GM23338 (cell line): ENCODE measurements around the gene CD177.

Source experiments
- EZH2 ChIP-seq: fragments of 200-600 bp; sonication (generic); IDR thresholded peaks from one replicate; pipeline ENCODE4 v1.8.0; 2017; ENCODE audit warnings: antibody characterized with exemption, mild to moderate bottlenecking, low read depth; ENCODE audit not compliant: unreplicated experiment
- EZH2phosphoT487 ChIP-seq: fragments of 200-600 bp; sonication (generic); IDR thresholded peaks from one replicate; pipeline ENCODE4 v1.8.1; 2018; ENCODE audit warnings: antibody characterized with exemption; ENCODE audit not compliant: unreplicated experiment
- JUNB ChIP-seq: IDR thresholded peaks from one replicate; pipeline ENCODE4 v1.6.1; 2016; ENCODE audit warnings: antibody characterized with exemption; ENCODE audit not compliant: unreplicated experiment
- POLR2AphosphoS5 ChIP-seq: IDR thresholded peaks from 2 replicates; pipeline ENCODE4 v1.6.1; 2016; ENCODE audit warnings: antibody characterized with exemption, low read depth
- REST ChIP-seq: IDR thresholded peaks from one replicate; pipeline ENCODE4 v1.6.1; 2018; ENCODE audit warnings: antibody characterized with exemption; ENCODE audit not compliant: unreplicated experiment
- TF ChIP-seq, protein P1 (sequence below), 2 experiments: fragments of 200-600 bp in 1 of 2; sonication (generic) in 1 of 2; conservative IDR thresholded peaks; 2 replicates each; pipeline versions ENCODE4 v1.5.1 to v1.6.1; 2016 to 2017; ENCODE audit warnings: antibody characterized with exemption in 2 of 2, low read depth in 2 of 2, mild to moderate bottlenecking in 2 of 2, moderate library complexity in 1 of 2

DNA sequence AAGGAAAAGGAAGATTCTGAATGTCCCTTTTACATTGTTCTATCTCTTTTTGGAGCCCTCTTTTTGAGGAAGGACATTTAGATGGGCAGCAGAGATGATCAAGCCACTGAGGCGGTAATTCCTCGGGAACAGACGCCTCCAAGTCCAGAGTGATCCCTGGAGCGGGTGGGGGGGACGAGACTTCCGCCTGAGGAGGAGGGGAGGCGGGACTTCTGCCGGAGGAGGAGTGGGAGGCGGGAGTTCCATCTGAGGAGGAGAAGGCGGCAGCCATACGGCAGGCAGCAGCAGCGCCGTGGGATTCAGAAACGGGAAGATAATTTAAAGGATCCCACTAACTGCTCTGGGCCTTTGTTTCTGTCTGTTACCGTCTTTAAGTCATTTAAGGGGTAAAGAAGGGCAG is 37.6 kb upstream of the CD177 start:
- TF ChIP-seq, protein P1, sequence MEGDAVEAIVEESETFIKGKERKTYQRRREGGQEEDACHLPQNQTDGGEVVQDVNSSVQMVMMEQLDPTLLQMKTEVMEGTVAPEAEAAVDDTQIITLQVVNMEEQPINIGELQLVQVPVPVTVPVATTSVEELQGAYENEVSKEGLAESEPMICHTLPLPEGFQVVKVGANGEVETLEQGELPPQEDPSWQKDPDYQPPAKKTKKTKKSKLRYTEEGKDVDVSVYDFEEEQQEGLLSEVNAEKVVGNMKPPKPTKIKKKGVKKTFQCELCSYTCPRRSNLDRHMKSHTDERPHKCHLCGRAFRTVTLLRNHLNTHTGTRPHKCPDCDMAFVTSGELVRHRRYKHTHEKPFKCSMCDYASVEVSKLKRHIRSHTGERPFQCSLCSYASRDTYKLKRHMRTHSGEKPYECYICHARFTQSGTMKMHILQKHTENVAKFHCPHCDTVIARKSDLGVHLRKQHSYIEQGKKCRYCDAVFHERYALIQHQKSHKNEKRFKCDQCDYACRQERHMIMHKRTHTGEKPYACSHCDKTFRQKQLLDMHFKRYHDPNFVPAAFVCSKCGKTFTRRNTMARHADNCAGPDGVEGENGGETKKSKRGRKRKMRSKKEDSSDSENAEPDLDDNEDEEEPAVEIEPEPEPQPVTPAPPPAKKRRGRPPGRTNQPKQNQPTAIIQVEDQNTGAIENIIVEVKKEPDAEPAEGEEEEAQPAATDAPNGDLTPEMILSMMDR (conservative IDR thresholded peaks at IDR 0.05; ENCODE audit: low read depth in 2 of 2) = no peak
- no peak for TF ChIP-seq POLR2AphosphoS5
- no peak for TF ChIP-seq EZH2
- no peak for TF ChIP-seq EZH2phosphoT487
- no peak for TF ChIP-seq REST
- TF ChIP-seq JUNB = no peak
